HEK293T (cell line): ENCODE measurements around the gene XRN2.

Source experiments
- ARNT ChIP-seq: fragments of 450-650 bp; IDR thresholded peaks from 2 replicates; pipeline ENCODE4 v1.6.1; 2017; ENCODE audit warnings: mild to moderate bottlenecking
- CTBP1 ChIP-seq: fragments of 450-650 bp; IDR thresholded peaks from 2 replicates; pipeline ENCODE4 v1.6.1; 2016; ENCODE audit warnings: borderline replicate concordance
- ELF4 ChIP-seq: fragments of 450-650 bp; IDR thresholded peaks from 2 replicates; pipeline ENCODE4 v1.6.1; 2017; ENCODE audit warnings: antibody characterized with exemption
- NFRKB ChIP-seq: fragments of 450-650 bp; IDR thresholded peaks from 2 replicates; pipeline ENCODE4 v1.6.1; 2016; ENCODE audit warnings: mild to moderate bottlenecking, moderate library complexity
- SUZ12 ChIP-seq: fragments of 450-650 bp; IDR thresholded peaks from 2 replicates; pipeline ENCODE4 v1.6.1; 2016; ENCODE audit warnings: mild to moderate bottlenecking

- no peak for TF ChIP-seq CTBP1
- no peak for TF ChIP-seq ARNT
- TF ChIP-seq ELF4: no peak
- no peak for TF ChIP-seq NFRKB
- TF ChIP-seq SUZ12: no peak
These were observed 81.3 kb downstream of the XRN2 start for GRCh38 chr20:21384308-21384892.
